Breast epithelium (tissue), 3 donors: ENCODE data around the gene TRIM59.

Source experiments
- POLR2A ChIP-seq: fragments of 450-650 bp; IDR thresholded peaks from one replicate; pipeline ENCODE4 v1.6.1; 2016; ENCODE audit warnings: antibody characterized with exemption, mild to moderate bottlenecking, moderate library complexity
- POLR2AphosphoS5 ChIP-seq, 3 donors: sonication (generic); formaldehyde crosslinking; IDR thresholded peaks; one replicate each; pipeline ENCODE4 v1.6.1; 2017; ENCODE audit warnings: antibody characterized with exemption in 3 of 3
- TF ChIP-seq, protein P1 (sequence below), 3 donors: fragments of 450-650 bp; IDR thresholded peaks; one replicate each; pipeline ENCODE4 v1.5.1; 2016 to 2017; ENCODE audit warnings: antibody characterized with exemption in 3 of 3, mild to moderate bottlenecking in 3 of 3, moderate library complexity in 3 of 3

GRCh38 chr3:160479376-160479775 is 29.8 kb upstream of the TRIM59 start:
- TF ChIP-seq, protein P1, sequence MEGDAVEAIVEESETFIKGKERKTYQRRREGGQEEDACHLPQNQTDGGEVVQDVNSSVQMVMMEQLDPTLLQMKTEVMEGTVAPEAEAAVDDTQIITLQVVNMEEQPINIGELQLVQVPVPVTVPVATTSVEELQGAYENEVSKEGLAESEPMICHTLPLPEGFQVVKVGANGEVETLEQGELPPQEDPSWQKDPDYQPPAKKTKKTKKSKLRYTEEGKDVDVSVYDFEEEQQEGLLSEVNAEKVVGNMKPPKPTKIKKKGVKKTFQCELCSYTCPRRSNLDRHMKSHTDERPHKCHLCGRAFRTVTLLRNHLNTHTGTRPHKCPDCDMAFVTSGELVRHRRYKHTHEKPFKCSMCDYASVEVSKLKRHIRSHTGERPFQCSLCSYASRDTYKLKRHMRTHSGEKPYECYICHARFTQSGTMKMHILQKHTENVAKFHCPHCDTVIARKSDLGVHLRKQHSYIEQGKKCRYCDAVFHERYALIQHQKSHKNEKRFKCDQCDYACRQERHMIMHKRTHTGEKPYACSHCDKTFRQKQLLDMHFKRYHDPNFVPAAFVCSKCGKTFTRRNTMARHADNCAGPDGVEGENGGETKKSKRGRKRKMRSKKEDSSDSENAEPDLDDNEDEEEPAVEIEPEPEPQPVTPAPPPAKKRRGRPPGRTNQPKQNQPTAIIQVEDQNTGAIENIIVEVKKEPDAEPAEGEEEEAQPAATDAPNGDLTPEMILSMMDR (IDR thresholded peaks at IDR 0.05), result no peak
- TF ChIP-seq POLR2A (no peak), POLR2AphosphoS5 (IDR thresholded peaks at IDR 0.05) (no peak)
